NCI-H2081 (cell line): ENCODE measurements around the gene SUPT3H.
"Not testable (repeated sequence)": the region's sequence is repeated elsewhere in the genome, so short reads cannot be mapped to it uniquely, and the experiment has no call there.

ENCODE experiments used
- DNase-seq, 2 experiments: peaks; one replicate each; lab custom pipeline; 2025; lab: John Stamatoyannopoulos, UW

The SUPT3H gene

GRCh38 chr6:45255434-45255833 is 122.3 kb downstream of the SUPT3H start:
- DNase-seq = no peak

GRCh38 chr6:45254253-45254652 is 123.5 kb downstream of the SUPT3H start:
- DNase-seq = no peak

GRCh38 chr6:45253453-45253852 is 124.3 kb downstream of the SUPT3H start:
- no peak for DNase-seq

- no peak for DNase-seq
Observed at GRCh38 chr6:45231660-45232059, 146.1 kb downstream of the SUPT3H start.

- DNase-seq = no peak
Observed at GRCh38 chr6:45229416-45229815, 148.3 kb downstream of the SUPT3H start.

DNA sequence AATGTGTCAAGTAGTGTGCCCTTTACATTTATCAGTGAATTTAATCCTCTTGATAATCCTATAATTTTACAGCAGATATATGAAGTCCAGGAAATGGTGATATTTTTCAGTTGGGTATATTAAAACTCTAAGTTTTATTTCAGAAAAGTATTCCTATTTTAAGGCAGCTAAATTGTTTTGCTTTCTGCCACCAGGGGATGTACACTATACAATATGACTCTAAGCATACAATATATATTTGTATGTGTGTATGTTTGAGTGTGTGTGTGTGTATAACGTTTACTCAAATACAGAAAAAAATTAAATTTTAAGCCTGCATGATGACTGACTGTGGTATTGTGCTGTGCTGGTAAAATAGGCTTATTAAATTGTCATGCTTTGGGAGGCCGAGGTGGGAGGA is 151.7 kb downstream of the SUPT3H start:
- no peak for DNase-seq

DNA sequence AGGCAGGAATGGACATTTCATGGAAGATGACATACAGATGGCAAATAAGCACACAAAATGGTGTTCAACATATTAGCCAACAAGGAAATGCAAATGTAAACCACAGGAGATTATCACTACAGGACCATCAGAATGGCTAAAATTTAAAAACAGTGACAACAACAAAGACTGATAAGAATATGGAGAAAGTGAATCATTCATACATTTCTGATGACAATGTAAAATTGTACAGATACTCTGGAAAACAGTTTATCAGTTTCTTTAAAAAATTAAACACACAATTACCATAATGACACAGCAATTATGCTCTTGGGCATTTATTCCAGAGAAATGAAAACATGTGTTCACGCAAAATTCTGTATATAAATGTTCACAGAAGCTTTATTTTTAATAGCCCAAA is 155.4 kb downstream of the SUPT3H start:
- DNase-seq = no peak

- DNase-seq = no peak
Observed at GRCh38 chr6:45215759-45216158, 162.0 kb downstream of the SUPT3H start.

DNA sequence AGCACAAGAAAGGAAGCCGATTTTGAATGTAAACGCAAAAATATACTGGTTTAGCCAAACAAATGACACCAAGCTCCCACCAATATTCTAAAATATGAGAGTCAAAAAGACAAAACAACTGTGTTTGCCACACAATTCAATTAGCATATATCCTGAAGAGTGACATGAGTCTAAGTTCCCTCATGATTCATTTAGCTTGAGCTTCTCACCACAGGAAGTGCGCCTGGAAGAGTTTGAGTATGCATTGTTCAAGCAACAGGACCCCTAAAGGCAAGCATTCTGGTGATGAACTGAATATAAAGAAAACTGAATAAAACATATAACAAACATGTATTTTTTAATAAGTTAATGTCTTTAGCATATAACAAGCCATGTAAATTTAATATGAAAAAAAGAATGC is 164.8 kb downstream of the SUPT3H start:
- DNase-seq = no peak

- no peak for DNase-seq
Observed at GRCh38 chr6:45209762-45210161, 168.0 kb downstream of the SUPT3H start.

DNA sequence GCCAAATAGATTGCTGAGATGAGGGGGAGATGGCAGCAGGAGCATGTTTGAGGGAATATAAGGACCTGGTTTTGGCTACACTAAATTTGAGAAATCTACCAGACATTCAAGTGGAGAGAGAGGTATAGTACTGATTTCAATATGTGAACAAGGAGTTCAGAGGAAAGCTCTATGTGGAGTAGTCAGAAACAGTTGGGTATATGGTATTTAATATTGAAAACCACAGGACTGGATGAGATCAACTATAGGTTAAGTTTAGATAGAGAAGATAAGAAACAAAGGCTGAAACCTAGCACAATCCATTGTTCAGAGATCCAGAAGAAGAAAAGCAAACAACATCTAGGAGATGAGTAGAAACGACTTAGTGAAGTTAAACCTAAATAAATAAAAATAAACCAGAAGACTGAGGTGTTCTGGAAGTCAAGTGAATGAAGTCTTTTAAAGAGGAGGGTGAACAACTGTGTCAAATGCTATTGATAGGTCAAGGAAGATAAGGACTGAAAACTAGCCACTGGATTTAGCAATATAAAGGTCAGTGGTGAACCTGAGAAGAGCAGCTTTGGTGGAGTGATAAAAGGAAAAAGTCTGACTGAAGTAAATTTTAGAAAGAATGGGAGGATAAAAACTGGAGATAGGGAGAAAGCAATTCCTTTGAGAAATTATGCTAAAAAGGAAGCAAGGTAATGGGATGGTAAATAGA is 170.8 kb downstream of the SUPT3H start:
- DNase-seq = no peak

DNA sequence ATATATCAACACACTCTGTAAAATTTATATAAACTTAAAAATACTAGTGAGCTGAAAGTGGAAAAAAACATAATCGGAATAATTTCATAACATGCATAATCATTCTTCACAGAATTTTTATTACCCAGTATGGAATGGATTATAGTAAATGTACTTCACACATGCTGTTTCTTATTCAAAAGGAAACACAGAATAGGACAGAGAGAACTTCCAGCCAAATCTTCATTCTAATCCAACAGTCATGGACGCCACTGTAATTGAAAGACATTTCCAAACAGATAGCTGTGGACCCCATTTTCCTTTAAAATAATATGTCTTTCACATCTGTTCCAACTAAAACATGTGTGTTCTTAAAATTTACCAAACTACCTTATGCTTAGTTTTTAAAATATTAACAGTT is 176.2 kb downstream of the SUPT3H start:
- DNase-seq = no peak

GRCh38 chr6:45200510-45200909 is 177.2 kb downstream of the SUPT3H start:
- no peak for DNase-seq

DNA sequence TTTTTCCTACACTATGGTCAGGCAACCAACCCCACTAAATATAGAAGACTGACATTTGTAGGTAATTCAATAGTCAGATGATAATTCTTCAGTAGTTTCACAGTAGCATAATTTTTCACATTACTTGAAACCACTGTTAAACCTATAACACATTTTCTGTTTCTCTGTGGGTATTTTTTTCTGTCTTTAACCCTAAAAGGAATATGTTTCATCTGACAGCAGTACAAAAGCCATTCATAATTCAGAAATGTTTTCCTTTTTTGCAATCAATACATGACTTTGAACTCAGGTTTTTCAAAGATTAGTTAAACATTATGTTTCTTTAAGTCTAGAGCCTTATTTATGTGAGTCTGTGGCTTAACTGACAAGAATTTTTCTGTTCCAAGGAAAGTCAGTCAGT is 178.2 kb downstream of the SUPT3H start:
- DNase-seq = no peak

GRCh38 chr6:45196121-45196520 is 181.6 kb downstream of the SUPT3H start:
- DNase-seq = no peak

DNA sequence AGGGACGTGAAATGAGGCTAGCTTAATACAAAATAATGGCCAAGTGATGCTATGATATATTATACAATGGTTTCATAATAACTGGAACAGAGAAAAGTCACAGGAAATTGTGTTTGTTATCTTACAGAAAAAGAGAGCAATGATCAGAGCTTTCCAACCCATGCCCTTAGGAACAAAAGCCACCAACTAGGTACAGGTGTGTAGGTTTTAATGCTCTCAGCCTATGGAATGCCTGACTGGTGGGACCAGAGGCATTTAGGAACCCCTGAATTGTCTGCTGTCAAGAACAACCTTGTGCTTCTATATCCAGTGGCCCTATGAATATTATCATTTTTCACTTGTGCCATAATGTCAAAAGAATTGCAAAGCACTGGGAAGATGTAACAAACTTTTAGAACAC is 182.6 kb downstream of the SUPT3H start:
- DNase-seq = no peak

DNA sequence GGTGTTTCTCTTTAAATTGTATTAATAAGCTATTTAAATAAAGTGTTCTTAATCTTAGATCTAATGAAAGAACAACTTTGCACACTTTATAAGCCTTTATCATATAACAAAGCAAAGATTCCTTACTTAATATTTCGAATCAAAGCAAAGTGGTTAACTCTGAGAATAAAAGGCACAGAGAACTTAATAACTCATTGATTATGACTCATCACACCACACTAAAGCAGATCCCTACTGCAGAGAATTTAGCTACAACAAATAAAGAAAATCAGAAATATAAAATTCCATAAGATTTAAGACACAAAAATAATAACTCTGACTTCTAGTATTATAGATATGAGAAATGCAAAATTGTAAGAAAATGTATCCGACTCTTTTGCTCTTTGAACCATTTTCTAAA is 185.2 kb downstream of the SUPT3H start:
- no peak for DNase-seq

- DNase-seq = no peak
Observed at GRCh38 chr6:45191414-45191813, 186.3 kb downstream of the SUPT3H start.

DNA sequence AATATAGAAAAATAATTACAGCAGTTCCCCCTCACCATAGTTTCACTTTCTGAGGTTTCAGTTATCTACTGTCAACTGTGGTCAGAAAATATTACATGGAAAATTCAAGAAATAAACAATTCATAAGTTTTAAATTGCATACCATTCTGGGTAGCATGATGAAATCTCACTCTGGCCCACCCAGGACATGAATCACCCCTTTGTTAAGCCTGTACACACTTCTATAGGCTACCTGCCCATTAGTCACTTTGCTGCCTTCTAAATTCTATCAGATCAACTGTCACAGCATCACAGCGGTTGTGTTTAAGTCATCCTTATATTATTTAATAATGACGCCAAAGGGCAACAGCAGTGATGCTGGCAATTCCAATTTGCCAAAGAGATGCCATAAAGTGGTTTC is 189.9 kb downstream of the SUPT3H start:
- DNase-seq = no peak

DNA sequence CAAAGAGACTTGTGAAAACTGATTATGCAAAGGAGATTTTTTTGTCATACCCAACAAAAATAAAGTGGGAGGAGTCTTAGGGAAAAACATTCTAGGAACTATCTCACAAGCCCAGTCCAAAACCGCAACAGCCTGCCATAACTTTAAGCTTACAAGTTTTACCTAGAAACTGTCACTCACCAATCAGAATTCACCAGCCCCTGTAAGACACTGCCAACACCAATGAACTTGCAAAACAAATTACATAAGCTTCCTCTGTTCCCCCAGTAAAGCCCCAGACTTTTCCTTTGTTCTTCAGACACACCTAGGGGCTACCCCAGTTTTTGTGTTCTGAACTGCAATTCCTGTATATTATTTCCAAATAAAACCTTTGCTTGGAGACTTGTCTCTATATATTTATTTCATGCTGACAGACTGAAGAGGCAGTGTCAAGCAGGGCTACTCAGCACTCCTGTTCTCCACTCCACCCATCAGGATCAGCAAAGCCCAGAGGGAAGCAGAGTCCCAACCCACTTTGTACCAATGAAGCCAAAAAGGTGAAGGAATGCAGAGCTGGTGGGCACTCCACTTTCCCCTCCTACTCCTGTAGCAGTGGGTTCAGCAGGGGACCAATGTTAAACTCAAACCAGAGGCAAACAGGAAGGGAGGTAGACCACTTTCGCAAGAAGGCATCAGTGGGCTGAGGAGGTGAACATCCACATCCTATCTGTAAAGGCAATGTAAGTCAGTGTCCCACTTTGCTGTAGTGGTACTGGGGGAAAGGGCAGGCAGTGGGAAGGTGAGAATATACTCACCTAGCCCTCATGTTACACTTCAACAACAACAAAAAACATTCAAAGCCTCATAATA is 192.1 kb downstream of the SUPT3H start:
- no peak for DNase-seq

DNA sequence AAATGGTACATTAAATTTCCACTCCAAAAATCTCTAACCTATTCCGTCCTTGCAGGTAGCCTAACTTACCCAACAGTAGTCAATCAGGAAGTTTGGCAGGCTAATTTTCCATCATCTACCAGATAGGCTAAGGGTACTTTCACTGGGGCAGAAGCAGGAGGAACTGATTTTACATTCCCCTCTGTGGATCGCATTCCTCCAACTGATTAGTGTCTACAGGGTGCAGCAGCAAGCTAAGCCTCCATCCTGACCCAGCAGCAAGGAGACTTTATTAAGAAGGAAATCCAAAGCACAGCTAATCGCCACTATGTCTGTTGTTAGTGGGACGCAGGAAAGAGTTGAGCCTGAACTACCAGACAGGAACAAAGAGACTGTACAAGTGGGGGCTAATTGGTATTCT is 192.8 kb downstream of the SUPT3H start:
- DNase-seq = no peak

DNA sequence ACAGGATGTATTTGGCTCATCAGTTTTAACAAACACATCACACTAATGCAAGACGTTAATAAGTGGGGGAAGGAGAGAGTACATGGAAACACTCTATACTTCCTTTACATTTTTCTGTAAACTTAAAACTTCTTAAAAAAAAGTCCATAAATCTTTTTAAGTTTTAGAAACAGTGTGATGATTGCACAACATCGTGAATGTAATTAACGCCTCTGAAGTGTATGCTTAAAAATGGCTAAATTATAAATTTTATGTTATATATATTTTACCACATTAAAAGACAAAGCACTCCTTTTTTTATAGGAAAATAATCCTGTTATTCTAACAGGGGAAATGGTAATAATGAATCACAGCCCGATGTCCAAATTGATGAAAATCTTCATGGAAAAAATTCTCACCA is 193.7 kb downstream of the SUPT3H start:
- no peak for DNase-seq

DNA sequence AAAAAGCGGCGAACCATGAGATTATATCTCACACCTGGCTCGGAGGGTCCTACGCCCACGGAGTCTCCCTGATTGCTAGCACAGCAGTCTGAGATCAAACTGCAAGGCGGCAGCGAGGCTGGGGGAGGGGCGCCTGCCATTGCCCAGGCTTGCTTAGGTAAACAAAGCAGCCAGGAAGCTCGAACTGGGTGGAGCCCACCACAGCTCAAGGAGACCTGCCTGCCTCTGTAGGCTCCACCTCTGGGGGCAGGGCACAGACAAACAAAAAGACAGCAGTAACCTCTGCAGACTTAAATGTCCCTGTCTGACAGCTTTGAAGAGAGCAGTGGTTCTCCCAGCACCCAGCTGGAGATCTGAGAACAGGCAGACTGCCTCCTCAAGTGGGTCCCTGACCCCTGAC is 201.4 kb downstream of the SUPT3H start:
- not testable (repeated sequence) for DNase-seq

- no peak for DNase-seq
Observed at GRCh38 chr6:45175272-45175671, 202.5 kb downstream of the SUPT3H start.
